Lung (tissue), 12 donors: ENCODE measurements around the gene KLHL30. TPM values are rescaled to one million over a fixed set of nuclear protein-coding genes. Genes with fewer than 3 reads are reported as not detected.

ENCODE experiments used
- ATAC-seq: fragments of 200-7000 bp; cut with Tn5 transposase; one replicate; pipeline ENCODE4 v1.9.1; 2020; ENCODE audit warnings: moderate number of reproducible peaks; ENCODE audit not compliant: insufficient read depth, low FRiP score
- DNase-seq, 3 donors: peaks; one replicate each; pipeline ENCODE4 v3.0.0-alpha.2; 2013 to 2017
- H3K27ac ChIP-seq, 2 donors: one replicate each; pipeline ENCODE4 v1.5.1; 2013; ENCODE audit warnings: mild to moderate bottlenecking in 2 of 2, moderate library complexity in 2 of 2, control low read depth in 1 of 2, inconsistent platforms in 1 of 2, low read depth in 1 of 2, low read length in 1 of 2
- H3K27me3 ChIP-seq, 3 donors: one replicate each; pipeline ENCODE4 v1.5.1; 2013; ENCODE audit warnings: low read length in 2 of 3; ENCODE audit not compliant: control insufficient read depth in 3 of 3, insufficient read depth in 3 of 3
- H3K36me3 ChIP-seq, 4 donors: one replicate each; pipeline ENCODE4 v1.5.1; 2013; ENCODE audit warnings: low read length in 4 of 4, mild to moderate bottlenecking in 1 of 4, moderate library complexity in 1 of 4; ENCODE audit not compliant: control insufficient read depth in 4 of 4, insufficient read depth in 4 of 4
- H3K4me1 ChIP-seq, 5 donors: one replicate each; pipeline ENCODE4 v1.5.1; 2013; ENCODE audit warnings: low read length in 5 of 5, mild to moderate bottlenecking in 2 of 5, moderate library complexity in 1 of 5; ENCODE audit not compliant: control insufficient read depth in 5 of 5, insufficient read depth in 5 of 5
- H3K4me3 ChIP-seq: one replicate; pipeline ENCODE4 v1.5.1; 2013; ENCODE audit warnings: mild to moderate bottlenecking, control low read depth, moderate library complexity
- H3K9ac ChIP-seq, 2 donors: one replicate each; pipeline ENCODE4 v1.5.1; 2013; ENCODE audit warnings: low read length in 2 of 2, control low read depth in 1 of 2; ENCODE audit not compliant: insufficient read depth in 1 of 2
- H3K9me3 ChIP-seq, 4 donors: one replicate each; pipeline ENCODE4 v1.5.1; 2013; ENCODE audit warnings: low read length in 3 of 4, mild to moderate bottlenecking in 1 of 4, moderate library complexity in 1 of 4; ENCODE audit not compliant: control insufficient read depth in 4 of 4, insufficient read depth in 3 of 4
- WGBS, 2 donors: extraction: QIAGEN DNeasy Blood & Tissue Kit; methylation state at CpG; one replicate each; pipeline ENCODE4 v1.1.7; 2013; 5-methylcytosine and 5-hydroxymethylcytosine counted together
- polyA plus RNA-seq, 2 donors: library from polyadenylated mRNA; stranded (reverse); fragments of 200-250 nt; gene quantifications; one replicate each; pipeline ENCODE4 v1.2.1, GENCODE V29; 2013
- total RNA-seq, 2 donors: library from RNA; depleted of rRNA in 1 of 2; stranded (reverse); fragments of >200 nt in 1 of 2; gene quantifications; one replicate each; pipeline ENCODE4 v1.2.1, GENCODE V29; 2014 to 2021
- TF ChIP-seq, protein P1 (sequence below): IDR thresholded peaks from 2 replicates; pipeline ENCODE4 v1.5.1; 2012; ENCODE audit warnings: mild to moderate bottlenecking; ENCODE audit errors: control extremely low read depth, extremely low read depth
- donor health status: control.
- donor health status: control.
- donor health status: Bipolar disorder and iron deficiency.
- donor health status: healthy.
- donor health status: DM: yes; HTN: yes; CAD: no.

The KLHL30 gene
- total and polyA plus RNA-seq, 4 donors = 0.18 to 2.1 (median 0.39) TPM

DNA sequence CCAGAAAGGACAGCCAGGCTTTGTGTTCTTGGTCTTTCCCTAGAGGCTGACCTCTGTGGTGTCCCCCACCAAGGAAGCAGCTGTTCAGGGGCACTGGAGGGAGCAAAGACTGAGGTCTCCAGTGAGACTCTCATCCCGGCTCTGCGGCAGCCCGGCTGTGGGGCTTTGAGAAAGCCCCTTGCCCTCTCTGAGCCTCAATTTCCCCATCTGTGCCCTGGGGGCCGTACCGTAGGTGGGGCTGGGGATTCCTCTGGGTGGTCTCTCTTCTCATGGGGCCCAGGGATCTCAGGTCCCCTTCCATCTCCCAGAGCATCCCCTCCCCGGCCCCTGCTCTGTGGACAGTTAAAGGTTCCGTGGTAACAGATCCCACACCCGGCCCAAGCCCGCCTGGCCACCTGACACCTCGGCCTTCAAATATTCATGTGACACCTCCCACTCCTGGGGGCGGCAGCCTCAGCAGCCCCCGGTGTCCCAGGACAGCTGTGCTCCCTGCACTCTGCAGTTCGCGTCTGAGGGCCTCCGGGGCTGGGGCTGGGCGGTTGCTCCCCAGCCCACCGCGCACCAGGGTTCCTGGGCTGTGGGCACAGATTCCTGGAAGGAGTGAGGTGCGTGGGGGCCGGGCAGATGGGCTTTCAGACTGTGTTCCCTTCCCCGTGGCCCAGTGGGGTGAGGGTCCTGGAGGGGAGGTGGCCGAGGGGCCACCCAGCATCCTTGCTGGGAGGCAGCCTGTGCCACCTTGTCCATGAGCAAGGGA, 15.1 kb upstream of the KLHL30 start:
- no peak for DNase-seq

DNA sequence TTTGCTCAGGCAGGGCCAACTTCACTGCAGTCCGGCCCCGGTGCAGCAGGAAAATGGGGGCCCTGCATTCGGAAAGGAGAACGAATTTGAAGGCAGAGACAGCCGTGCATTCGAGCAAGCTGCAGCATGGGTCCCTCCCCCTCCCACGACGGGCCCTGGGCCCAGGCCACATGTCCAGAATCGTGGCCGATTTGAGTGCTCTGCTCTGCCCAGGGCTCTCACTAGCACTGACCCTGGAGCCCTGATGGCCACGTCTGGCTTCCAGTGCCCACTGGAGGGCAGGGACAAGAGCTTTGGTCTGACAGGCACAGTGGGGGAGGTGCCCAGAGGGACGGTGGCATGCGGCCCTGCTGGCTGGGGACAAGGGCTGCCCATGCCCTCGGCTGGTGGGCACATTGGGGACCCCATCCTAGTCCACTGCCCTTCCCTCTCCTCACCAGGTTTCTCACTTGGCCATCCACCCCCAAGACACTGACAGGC, 14.4 kb upstream of the KLHL30 start:
- ATAC-seq (no peak), DNase-seq (no peak)
- Histone ChIP-seq H3K4me3 (no peak overlapping the region), H3K9me3 (peaks cover 0 to 3% (median 0%) of the 10 kb centered on the region in 4 donors), H3K27ac (no peak overlapping the region), H3K4me1 (peaks cover 0 to 20% (median 4%) of the 10 kb centered on the region in 5 donors), H3K9ac (no peak overlapping the region), H3K36me3 (no peaks in the 10 kb centered on the region), H3K27me3 (no peaks in the 10 kb centered on the region)
- 79 to 80% methylated on average over 14 of the region's 14 CpGs for WGBS, 2 donors
- TF ChIP-seq, protein P1, sequence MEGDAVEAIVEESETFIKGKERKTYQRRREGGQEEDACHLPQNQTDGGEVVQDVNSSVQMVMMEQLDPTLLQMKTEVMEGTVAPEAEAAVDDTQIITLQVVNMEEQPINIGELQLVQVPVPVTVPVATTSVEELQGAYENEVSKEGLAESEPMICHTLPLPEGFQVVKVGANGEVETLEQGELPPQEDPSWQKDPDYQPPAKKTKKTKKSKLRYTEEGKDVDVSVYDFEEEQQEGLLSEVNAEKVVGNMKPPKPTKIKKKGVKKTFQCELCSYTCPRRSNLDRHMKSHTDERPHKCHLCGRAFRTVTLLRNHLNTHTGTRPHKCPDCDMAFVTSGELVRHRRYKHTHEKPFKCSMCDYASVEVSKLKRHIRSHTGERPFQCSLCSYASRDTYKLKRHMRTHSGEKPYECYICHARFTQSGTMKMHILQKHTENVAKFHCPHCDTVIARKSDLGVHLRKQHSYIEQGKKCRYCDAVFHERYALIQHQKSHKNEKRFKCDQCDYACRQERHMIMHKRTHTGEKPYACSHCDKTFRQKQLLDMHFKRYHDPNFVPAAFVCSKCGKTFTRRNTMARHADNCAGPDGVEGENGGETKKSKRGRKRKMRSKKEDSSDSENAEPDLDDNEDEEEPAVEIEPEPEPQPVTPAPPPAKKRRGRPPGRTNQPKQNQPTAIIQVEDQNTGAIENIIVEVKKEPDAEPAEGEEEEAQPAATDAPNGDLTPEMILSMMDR = no peak

More for the DNA sequence above, 15.1 kb upstream of the KLHL30 start:
- Histone ChIP-seq H3K9me3 (peaks cover 0 to 3% (median 0%) of the 10 kb centered on the region in 4 donors), H3K27ac (no peak overlapping the region), H3K27me3 (peaks cover 0 to 5% (median 0%) of the 10 kb centered on the region in 3 donors), H3K36me3 (no peaks in the 10 kb centered on the region), H3K4me3 (no peak overlapping the region), H3K4me1 (peaks cover 0 to 18% (median 4%) of the 10 kb centered on the region in 5 donors), H3K9ac (no peak overlapping the region)
- no peak for ATAC-seq
- TF ChIP-seq, protein P1 = no peak
- 78 to 87% methylated on average over 22 of the region's 22 CpGs for WGBS, 2 donors

DNA sequence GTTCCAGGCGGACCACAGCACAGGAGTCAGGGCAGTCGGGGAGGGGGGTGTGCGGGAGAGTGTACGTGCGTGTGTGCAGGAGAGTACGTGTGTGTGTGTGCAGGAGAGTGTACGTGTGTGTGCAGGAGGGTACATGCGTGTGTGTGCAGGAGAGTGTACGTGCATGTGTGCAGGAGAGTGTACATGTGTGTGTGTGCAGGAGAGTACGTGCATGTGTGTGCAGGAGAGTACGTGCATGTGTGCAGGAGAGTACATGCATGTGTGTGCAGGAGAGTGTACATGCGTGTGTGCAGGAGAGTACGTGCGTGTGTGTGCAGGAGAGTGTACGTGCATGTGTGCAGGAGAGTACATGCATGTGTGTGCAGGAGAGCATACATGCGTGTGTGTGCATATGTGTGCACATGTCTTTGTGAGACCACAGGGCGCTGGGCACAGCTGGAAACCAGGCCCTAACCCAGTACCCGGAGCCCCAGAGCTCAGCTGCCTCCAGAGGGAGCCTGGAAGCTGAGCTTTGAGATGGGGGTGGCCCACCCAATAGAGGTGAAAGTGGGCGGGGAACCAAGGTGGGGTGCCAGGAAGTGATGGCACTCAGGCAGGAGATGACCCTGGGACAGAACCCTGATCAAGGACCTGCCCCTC, 13.9 kb upstream of the KLHL30 start:
- 93 to 95% methylated on average over 19 of the region's 19 CpGs for WGBS, 2 donors
- TF ChIP-seq, protein P1 = no peak

More for the DNA sequence above, 13.9 kb upstream of the KLHL30 start:
- Histone ChIP-seq H3K27me3 (no peaks in the 10 kb centered on the region), H3K4me3 (no peak overlapping the region), H3K27ac (no peak overlapping the region), H3K9ac (no peak overlapping the region), H3K36me3 (no peaks in the 10 kb centered on the region), H3K4me1 (peaks cover 0 to 20% (median 4%) of the 10 kb centered on the region in 5 donors), H3K9me3 (peaks cover 0 to 3% (median 0%) of the 10 kb centered on the region in 4 donors)
- DNase-seq (no peak), ATAC-seq (no peak)
